ENCODE results near the gene FN3KRP. TPM values are rescaled to one million over a fixed set of nuclear protein-coding genes. Genes with fewer than 3 reads are reported as not detected.

FN3KRP gene, protein sequence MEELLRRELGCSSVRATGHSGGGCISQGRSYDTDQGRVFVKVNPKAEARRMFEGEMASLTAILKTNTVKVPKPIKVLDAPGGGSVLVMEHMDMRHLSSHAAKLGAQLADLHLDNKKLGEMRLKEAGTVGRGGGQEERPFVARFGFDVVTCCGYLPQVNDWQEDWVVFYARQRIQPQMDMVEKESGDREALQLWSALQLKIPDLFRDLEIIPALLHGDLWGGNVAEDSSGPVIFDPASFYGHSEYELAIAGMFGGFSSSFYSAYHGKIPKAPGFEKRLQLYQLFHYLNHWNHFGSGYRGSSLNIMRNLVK
- total RNA-seq, result 10 to 100 TPM in 4 of 5 donors, 1 to 10 TPM in 1; 1.2 to 50.7 (median 17.5) TPM
- polyA plus RNA-seq, result 10 to 100 TPM; 20.0 to 28.2 (median 26.9) TPM
- long read RNA-seq, donor 1, transcript FN3KRP-201 (6 exons, 1,849 nt), result major isoform, 8 of 9 reads
- long read RNA-seq, donor 1, partial matches to known transcripts, result 0 of 9 reads
- long read RNA-seq, donor 1, other reads (novel, unspliced or antisense), result 0 of 9 reads
- long read RNA-seq, donor 2, transcript FN3KRP-201 (6 exons, 1,849 nt), result major isoform, 5 of 5 reads
- long read RNA-seq, donor 2, partial matches to known transcripts, result 0 of 5 reads
- long read RNA-seq, donor 2, other reads (novel, unspliced or antisense), result 0 of 5 reads
- long read RNA-seq, donor 3, transcript FN3KRP-201 (6 exons, 1,849 nt), result major isoform, 7 of 7 reads
- long read RNA-seq, donor 3, partial matches to known transcripts, result 0 of 7 reads
- long read RNA-seq, donor 3, other reads (novel, unspliced or antisense), result 0 of 7 reads
- long read RNA-seq, donor 4, partial matches to known transcripts, result 0 of 1 reads
- long read RNA-seq, donor 4, other reads (novel, unspliced or antisense), result 0 of 1 reads
- long read RNA-seq, donor 5, transcript FN3KRP-201 (6 exons, 1,849 nt), result major isoform, 11 of 13 reads
- long read RNA-seq, donor 5, partial matches to known transcripts, result 0 of 13 reads
- long read RNA-seq, donor 5, other reads (novel, unspliced or antisense), result 0 of 13 reads
- long read RNA-seq, donor 6, transcript FN3KRP-201 (6 exons, 1,849 nt), result major isoform, 22 of 23 reads
- long read RNA-seq, donor 6, partial matches to known transcripts, result 0 of 23 reads
- long read RNA-seq, donor 6, other reads (novel, unspliced or antisense), result 0 of 23 reads
- long read RNA-seq, donor 7, transcript FN3KRP-201 (6 exons, 1,849 nt), result major isoform, 6 of 7 reads
- long read RNA-seq, donor 7, partial matches to known transcripts, result 0 of 7 reads
- long read RNA-seq, donor 7, other reads (novel, unspliced or antisense), result 0 of 7 reads
- long read RNA-seq, donor 8, transcript FN3KRP-201 (6 exons, 1,849 nt), result major isoform, 18 of 18 reads
- long read RNA-seq, donor 8, partial matches to known transcripts, result 0 of 18 reads
- long read RNA-seq, donor 8, other reads (novel, unspliced or antisense), result 0 of 18 reads
- long read RNA-seq, donor 9, transcript FN3KRP-201 (6 exons, 1,849 nt), result major isoform, 12 of 12 reads
- long read RNA-seq, donor 9, partial matches to known transcripts, result 0 of 12 reads
- long read RNA-seq, donor 9, other reads (novel, unspliced or antisense), result 0 of 12 reads
- long read RNA-seq, donor 10, partial matches to known transcripts, result 0 of 3 reads
- long read RNA-seq, donor 10, other reads (novel, unspliced or antisense), result 0 of 3 reads

DNA sequence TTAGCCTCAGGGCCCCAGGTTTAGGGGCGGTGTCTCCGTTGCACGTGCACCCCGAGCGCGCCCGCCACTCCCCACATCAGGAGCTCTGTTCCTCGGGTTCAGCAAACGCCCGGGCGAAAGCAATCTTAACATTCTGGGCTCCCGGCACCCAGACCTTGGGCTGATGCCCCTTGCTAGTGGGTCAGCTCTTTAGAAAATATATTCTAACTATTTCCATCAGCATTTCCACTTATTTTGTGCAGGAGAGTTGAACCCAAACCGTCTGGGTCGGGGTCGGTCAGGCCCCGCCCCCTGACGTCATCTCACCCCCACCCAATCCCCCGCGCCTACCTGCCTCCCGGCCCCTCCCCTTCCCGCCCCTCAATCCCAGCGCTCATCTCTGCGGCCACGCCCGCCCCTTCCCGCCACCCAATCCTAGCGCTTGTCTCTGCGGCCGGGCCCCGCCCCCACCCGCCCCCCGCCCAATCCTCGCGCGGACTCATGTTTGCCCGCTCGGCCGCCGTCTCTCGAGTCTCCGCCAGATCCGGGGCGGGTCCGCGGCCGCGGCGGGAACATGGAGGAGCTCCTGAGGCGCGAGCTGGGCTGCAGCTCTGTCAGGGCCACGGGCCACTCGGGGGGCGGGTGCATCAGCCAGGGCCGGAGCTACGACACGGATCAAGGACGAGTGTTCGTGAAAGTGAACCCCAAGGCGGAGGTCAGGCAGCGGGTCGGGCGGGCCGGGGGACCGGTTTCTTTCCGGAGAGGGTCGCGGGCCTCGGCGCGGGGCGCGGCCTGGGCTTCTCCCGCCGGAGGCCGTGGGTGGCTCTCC is at the start of gene FN3KRP:
TSS of gene FN3KRP (plus strand) at position 504 of the 808 bp plus-strand sequence. CDS start at position 554, 50 bp downstream.
- Histone ChIP-seq H3K36me3 (peaks cover 8 to 31% (median 30%) of the 10 kb centered on the region in 4 donors), H3K9me3 (no peaks in the 10 kb centered on the region), H3K4me3 (peak within 1 kb of the TSS; percentile 83 to 98 (median 88)), H3K4me1 (peaks cover 17 to 29% (median 25%) of the 10 kb centered on the region in 4 donors), H3K27ac (peak within 1 kb of the TSS; percentile 76 to 85 (median 80)), H3K27me3 (no peaks in the 10 kb centered on the region)
- 0 to 1% (median 1%) methylated on average over 26 to 75 of the region's 75 CpGs for WGBS, 5 donors
- TF ChIP-seq EP300 (IDR thresholded peaks at IDR 0.05) (no peak), POLR2AphosphoS5 (IDR thresholded peaks at IDR 0.05) (peak; percentile 58 to 83 (median 82)), POLR2A (IDR thresholded peaks at IDR 0.05) (peak in 1 of 4 donors; percentile 12)
- TF ChIP-seq, protein P1, sequence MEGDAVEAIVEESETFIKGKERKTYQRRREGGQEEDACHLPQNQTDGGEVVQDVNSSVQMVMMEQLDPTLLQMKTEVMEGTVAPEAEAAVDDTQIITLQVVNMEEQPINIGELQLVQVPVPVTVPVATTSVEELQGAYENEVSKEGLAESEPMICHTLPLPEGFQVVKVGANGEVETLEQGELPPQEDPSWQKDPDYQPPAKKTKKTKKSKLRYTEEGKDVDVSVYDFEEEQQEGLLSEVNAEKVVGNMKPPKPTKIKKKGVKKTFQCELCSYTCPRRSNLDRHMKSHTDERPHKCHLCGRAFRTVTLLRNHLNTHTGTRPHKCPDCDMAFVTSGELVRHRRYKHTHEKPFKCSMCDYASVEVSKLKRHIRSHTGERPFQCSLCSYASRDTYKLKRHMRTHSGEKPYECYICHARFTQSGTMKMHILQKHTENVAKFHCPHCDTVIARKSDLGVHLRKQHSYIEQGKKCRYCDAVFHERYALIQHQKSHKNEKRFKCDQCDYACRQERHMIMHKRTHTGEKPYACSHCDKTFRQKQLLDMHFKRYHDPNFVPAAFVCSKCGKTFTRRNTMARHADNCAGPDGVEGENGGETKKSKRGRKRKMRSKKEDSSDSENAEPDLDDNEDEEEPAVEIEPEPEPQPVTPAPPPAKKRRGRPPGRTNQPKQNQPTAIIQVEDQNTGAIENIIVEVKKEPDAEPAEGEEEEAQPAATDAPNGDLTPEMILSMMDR (IDR thresholded peaks at IDR 0.05), result no peak
- DNase-seq, result peak; percentile 97 to 99
- intact Hi-C loops (cut with DNase I; ENCODE audit: low total_unique reads), result no loop called here

DNA sequence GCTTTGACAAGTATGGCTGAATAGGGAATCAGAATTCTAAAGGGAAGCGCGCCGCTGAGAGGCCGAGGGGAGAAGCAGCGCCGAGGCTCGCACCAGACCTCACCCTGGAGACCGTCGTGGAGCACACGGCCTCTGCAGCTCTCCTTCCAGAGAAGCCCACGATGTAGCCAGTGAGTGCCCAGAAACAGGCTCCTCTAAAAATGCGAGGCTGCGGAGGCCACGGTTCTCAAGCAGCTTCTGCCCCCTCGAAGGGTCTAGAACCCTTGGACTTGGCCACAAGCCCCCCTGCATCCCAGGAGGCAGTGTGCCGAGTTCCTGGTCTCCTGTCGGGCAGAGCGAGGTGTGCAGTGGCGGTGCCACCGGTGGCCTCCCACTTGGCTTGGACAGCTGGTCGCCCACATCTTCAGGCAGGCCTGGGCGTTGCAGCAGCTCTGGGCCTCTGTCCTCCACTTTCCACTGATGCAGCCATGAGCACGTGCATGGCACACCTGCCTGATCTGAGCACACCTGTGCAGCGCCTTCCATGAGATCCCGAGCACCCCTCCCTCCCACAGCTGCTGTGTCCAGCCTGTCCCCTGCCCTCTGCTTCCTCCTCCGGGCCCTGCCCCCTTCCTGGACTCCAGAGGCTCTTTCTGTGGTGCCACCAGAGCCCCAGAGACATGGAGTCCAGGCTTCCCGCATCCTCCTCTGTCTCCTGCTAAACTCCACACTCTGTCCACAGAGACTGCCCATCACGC is 49.4 kb upstream of the FN3KRP start:
- 86 to 90% (median 88%) methylated on average over 13 to 28 of the region's 28 CpGs for WGBS, 5 donors
- H3K4me3 ChIP-seq, result no peak overlapping the region
- DNase-seq, result no peak
- intact Hi-C loops (cut with DNase I; ENCODE audit: low total_unique reads), result loop anchor here (10.0 kb wide), 1 partner anchor 88 kb away; the partner anchor contains the start of gene TBCD
- H3K4me1 ChIP-seq, result peaks cover 0 to 22% (median 14%) of the 10 kb centered on the region in 4 donors
- no peak overlapping the region for H3K27ac ChIP-seq
- no peak for TF ChIP-seq POLR2A (IDR thresholded peaks at IDR 0.05)
- no peak for TF ChIP-seq EP300 (IDR thresholded peaks at IDR 0.05)
- TF ChIP-seq POLR2AphosphoS5 (IDR thresholded peaks at IDR 0.05), result no peak
- TF ChIP-seq, protein P1 (IDR thresholded peaks at IDR 0.05), result no peak
- no peaks in the 10 kb centered on the region for H3K9me3 ChIP-seq
- no peaks in the 10 kb centered on the region for H3K27me3 ChIP-seq
- peaks cover 3 to 41% (median 33%) of the 10 kb centered on the region in 4 donors for H3K36me3 ChIP-seq

DNA sequence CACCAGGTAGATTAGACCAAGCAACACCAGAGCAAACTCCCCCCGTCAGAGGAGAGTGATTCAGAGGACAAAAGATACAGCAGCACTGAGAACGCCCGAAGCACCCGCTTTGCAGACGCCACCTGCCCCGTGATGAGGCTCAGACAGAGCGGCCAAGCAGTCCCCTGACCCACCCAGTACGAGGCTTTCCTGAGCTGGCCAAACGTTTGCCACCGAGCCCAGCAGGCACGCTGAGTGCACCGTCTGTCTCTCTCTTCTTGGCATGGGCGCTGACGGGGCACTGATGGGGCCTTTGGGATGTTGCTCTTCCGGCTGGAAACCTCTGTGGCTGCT is 48.9 kb upstream of the FN3KRP start:
- no peak for DNase-seq
- Histone ChIP-seq H3K36me3 (peaks cover 3 to 36% (median 28%) of the 10 kb centered on the region in 4 donors), H3K27me3 (no peaks in the 10 kb centered on the region), H3K9me3 (no peaks in the 10 kb centered on the region), H3K4me1 (peaks cover 0 to 24% (median 17%) of the 10 kb centered on the region in 4 donors), H3K4me3 (no peak overlapping the region), H3K27ac (no peak overlapping the region)
- intact Hi-C loops (cut with DNase I; ENCODE audit: low total_unique reads), result loop anchor here (10.0 kb wide), 1 partner anchor 87 kb away; the partner anchor contains the start of gene TBCD
- WGBS, 5 donors, result 86 to 92% (median 87%) methylated on average over 10 to 15 of the region's 15 CpGs
- no peak for TF ChIP-seq EP300 (IDR thresholded peaks at IDR 0.05)
- no peak for TF ChIP-seq POLR2AphosphoS5 (IDR thresholded peaks at IDR 0.05)
- TF ChIP-seq, protein P1 (IDR thresholded peaks at IDR 0.05), result no peak
- no peak for TF ChIP-seq POLR2A (IDR thresholded peaks at IDR 0.05)

Measured in stomach (tissue), 19 donors.